GM19395 (cell line): ENCODE results near the gene MRTFB.
"Not testable (repeated sequence)": the region's sequence is repeated elsewhere in the genome, so short reads cannot be mapped to it uniquely, and the experiment has no call there.

Source experiments
- ATAC-seq: cut with Tn5 transposase; IDR thresholded peaks from one replicate; pipeline ENCODE4 v1.9.1; 2021; ENCODE audit warnings: mild to moderate bottlenecking, moderate library complexity; ENCODE audit not compliant: unreplicated experiment

Gene MRTFB

DNA sequence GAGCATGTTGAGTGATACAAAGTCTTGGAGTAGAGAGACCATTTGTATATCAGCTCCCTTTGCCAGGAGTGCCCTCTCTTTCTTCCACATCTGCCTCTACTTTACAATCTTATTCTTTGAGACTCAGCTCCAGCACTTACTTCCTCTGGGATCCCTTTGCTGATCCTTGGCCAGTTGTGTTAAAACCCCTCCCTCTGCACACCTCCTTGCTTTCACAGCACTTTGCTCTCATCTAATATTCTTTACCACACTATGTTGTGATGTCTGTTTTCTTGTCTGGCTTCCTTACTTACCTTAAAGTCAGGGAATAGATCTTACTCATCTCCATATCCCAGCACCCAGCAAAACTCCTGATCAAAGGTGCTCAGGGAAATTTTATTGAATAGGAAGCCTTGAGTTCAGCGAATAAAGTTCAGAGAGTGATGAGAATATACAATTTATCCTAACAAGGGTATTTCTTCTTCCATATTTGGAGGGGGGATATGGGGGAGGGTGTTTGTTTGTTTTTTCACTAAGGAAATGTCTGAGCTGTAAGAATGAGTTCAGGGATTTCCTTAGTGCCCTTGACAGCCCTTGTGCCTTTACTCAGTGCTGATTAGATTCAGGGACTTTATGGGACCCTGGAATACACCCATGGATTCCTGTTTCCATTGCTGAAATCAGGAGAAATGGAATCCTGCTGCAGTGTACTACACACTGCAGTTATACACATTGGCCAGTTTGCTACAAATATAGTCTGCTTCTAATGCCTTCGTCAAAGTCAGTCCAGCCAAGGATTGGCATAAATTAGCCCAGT is 32.0 kb downstream of the MRTFB start:
- ATAC-seq, result no peak

DNA sequence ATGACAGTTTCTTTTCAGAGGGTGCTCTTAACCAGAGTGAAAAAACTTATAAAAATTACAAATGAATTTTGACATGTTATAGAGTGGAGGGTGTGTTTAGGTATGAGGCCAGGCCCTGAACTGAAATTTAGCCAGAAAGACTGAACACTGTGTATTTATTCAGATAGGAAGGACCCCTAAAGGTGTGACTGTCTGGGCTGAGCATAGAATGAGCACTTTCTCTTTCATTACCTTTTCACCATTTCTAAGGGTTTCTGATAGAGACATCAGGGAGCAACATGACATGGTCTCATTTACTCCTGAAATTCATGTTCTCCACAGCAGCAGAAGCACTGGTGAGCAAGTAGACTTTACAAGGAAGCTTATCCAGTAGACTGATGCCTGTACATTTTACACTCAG is 32.9 kb downstream of the MRTFB start:
- ATAC-seq, result no peak

DNA sequence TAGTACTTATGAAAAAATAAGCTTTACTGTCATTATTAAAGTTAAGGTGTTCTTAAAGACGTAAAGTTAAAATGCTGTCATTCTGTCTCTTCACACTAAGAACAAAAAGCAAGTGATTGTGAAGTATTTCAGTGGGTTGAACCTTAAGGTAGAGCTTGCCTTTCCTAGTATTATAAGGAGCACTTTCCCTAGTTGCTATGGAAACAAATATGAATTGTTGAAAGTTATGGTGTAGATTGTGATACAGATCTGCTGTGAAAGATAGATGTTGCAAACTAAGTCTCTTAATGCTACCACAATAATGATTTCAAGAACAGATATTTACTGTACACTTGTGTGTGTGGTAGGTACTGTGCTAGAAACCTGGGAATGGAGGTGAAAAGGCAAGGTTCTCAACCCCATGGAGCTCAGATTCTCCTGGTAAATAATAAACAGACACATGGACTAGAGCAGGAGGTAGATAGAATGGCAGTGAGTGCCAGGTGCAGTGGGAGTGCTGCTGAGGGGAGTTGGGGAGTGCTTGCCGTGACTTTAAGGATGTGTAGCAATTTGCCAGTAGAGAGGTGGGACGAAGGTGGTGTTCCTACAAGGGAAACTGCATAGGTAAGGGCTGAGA is 34.7 kb downstream of the MRTFB start:
- ATAC-seq, result no peak

DNA sequence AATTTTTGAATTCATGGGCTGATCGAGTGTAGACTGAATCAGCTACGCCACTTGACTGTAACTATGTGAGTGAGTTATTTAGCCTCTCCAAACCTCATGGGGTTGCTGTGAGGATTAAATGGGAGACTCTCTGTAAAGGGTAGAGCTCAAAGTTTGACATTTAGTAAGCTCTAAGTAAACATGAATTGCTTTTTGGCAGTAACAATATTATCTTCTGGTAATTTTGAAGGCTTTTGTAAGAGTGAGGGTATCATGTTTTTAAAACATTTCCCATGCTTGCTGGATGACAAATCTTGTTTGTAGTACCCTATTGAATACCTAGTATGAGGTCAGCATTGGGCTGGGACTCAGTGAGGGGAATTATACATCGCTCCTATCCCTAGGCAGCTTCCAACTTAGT is 35.3 kb downstream of the MRTFB start:
- ATAC-seq, result no peak

DNA sequence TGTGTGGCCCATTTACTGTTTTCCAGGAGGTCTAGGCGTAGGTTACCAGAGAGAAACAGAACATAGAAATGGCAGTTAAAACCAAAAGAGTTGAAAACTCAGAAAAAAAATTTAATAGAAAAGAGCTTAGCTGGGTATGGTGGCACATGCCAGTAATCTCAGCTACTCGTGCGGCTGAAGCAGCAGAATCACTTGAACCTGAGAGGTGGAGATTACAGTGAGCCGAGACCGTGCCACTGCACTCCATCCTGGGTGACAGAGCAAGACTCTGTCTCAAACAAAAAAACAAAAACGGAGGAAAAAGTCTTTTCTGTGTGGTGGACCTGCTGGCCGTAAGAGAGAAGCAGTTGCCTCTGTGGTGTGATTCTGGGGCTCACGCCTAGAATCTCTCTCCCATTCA is 35.8 kb downstream of the MRTFB start:
- ATAC-seq, result no peak

DNA sequence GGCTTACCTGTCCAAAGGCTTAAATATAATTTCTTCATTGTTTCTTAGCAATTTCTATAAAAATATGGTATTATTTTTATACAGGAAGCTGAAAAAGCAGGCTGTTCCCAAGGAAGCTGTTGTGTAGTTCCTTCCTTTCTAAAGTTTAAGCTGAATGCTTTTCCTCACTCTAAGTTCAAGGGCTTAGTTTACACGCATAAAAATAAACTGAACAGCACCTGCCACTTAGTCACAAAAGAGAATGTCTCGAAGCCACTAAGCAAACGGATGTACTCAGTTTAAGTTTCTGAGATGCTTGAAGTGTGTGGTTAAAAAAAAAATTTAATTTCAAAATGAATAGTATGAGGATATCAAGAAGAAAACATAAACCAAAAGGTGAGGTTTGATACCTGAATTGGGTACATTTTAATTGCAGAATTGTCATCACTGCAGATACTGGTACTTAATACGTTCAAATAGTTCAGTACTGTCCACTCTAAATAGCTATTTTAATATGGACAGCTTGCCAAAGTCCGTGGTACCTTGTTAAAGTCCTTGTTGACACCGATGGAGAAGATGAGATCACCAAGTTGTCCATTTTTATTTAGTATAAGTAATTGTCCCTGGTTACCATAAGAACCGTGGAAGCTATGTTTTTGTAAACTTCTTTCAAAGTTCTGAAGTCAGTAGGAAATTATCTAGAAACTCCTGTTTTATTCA is 38.1 kb downstream of the MRTFB start:
- ATAC-seq, result no peak

DNA sequence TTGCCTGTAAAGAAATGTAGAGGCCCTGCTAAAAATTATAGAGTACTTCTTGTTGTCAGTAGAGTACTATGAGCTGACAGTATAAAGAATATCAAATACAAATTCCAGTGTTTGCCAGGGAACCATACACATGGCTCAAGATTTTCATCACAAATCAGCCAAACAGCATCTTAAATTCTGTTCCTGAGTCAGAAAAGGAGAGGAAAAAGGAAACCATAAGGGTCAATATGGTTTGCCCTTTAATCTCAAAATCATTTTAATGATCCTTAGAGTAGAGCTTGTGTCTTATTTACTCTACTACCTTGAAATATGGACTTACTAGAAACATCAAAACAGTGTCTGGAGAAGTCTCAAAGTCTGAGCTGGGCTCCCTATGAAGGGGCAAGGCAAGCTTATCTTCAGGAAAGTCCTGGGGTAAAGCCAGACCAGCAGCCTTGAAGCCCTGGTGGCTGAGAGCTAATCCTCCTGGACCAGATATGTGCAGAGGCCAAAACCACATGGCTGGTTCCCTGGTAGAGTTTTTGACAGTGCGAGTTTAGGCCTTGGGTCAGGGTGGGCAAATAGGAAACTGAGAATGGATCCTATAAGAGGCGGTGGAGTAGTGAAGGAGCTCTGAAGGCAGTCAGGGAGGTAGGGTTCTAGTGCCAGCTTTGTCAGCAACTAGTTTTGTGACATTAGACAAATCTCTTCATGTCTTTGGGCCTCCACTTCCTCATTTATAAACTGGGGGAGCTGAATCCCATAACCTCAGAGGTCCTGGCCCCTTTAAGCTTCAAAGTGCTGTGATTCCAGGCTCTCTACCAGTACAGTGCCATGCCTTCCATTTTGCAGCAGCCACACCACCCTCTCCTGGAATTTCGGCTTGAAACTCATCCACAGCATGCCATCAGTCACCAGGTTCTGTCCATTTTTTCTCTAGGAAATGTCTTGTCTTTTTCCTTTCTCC is 38.9 kb downstream of the MRTFB start:
- ATAC-seq, result no peak

DNA sequence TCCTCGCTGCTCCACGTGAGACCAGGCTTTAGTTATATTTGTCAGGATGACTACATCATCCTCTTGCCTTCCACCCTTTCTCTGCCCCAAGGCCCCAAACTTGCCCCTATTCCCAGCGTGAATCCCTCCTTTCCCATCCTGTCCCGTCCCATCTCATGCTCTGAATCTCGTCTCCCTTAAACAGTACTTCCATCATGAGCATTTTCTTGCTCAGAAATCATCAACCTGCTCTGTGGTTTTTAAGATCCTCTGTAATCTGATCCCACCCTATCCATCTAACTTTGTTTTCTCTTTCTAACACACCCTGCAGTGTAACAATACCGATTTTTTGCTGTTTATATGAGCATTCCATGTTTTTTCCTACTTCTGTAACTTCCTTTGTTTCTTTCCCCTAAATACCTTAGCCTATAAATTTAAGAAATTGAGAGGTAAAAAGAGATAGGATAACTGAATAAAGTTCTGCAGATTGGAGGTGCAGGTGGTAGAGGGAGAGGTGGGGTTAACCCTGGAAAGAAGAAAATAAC is 39.7 kb downstream of the MRTFB start:
- no peak for ATAC-seq

DNA sequence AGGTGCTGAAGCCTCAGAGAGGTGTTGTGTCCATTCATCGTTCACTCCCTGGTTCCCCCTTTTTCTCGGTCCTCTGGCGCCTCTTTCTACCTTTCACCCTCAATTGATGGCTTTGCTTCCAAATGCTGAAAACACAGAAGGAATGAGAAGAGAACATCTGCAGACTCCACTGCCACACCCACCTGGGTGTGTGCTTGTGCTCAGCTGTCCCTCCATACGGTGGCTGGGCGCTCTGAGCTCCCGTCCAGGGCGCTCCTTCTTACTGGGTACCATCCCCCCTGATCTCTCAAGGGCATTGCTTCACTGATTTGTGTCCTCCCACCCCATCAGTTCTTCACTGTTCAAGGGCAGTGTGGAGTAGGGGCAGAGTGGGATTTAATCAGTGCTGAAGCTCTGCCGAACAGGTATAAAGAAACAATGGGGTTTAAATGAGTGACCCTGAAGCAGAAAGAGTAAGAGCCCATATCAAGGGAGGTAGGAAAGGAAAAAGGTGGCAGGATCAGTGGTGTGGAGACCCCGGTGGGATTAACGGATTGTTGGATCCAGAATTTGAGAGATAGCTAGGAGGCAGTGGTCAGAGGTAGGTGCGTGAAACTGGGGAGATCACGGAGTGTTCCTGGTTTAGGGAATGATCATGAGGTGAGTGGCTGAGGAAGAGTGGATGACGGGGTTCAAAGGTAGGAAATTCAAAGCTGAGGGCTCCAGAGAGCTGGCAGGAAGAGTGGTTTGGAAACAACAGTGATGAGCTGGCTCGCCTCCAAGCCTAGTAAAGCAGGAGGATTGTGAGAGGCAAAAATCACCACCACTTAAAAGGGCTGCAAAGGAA is 40.8 kb downstream of the MRTFB start:
- ATAC-seq, result no peak

DNA sequence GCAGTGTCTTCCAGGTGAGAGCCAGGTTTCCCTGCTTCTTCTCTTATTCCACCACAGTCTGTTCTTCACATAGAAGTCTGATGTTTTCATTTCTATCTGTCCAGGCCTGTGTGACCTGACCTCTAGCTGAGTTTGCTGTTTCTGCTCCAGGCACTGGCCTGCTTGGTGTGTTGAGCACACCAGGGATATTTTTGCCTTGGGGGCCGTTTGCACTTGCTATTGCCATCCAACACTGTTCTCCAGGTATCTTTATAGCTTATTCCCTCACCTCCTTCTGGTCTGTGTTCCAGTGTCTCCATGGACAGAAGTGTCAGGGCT is 41.4 kb downstream of the MRTFB start:
- ATAC-seq, result no peak

DNA sequence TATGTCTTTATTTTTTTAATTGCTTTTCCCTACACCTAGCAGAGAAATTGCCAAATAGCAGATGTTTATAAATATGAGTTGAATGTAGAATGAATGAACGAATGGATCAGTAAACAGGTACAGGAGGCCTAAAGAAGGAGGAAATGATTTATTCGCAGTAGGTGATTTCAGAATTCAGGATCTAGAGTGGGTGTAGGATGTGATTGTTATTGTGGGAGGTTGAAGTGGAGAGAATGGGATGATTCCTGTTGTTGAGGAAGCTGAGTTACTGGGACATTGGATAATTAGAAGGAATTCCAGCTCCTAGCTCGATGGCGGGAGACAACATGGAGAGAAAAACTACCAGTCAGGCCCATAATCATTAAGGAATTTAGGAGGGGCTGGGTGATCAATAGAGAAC is 42.2 kb downstream of the MRTFB start:
- ATAC-seq, result no peak

DNA sequence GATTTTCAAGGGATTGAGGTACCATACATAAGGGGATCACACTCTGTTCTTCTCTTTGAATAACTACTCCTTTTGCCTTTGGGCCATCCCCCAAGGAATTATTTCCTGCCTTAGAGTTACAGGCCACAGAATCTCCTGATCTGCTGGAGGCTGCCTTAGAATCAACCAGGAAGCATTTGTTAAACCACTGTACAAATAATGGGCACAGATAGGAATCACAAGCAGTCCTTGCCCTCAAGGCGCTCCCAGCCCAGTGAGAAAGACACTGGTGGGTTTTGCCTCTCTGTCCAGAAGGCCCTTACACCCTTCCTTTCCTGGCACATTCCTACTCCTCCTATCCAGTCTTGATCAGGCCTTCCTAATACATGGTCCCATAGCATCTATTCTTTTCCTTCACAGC is 45.9 kb downstream of the MRTFB start:
- ATAC-seq, result no peak

DNA sequence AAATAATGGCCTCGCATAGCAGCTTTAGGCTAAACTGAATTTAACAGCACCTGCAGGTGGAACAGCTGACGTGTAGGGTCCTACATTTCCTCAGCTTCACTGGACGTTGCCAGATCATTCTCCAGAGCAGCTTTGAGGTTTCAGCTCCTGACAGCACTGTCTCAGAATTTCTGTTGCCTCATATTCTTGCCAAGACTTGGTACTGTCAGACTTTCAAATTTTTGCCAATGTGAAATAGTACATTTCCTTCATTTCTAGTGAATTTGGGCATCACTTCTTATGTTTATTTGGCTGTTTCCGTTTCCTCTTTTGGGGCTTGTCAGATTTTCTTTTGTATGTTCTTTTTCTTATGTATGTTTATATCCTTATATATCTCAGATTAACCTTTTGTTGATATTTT is 48.7 kb downstream of the MRTFB start:
- no peak for ATAC-seq

DNA sequence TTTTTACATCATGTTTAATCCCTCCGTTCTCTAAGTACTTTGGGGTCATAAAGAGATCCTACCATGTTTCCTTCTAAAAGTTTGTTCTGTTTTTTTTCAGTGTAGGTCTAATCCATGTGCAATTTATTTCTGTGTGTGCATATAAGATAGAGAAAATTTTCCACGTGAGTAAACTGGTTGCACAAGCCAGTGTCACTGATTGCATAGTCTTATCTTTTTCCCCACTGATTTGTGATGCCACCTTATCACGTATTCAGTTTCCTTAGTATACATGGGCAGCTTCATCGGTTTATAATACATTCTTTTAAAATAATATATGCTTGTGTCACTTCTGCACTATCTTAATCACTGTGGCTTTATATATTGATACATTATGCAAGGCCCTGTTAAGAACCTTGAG is 49.2 kb downstream of the MRTFB start:
- no peak for ATAC-seq

DNA sequence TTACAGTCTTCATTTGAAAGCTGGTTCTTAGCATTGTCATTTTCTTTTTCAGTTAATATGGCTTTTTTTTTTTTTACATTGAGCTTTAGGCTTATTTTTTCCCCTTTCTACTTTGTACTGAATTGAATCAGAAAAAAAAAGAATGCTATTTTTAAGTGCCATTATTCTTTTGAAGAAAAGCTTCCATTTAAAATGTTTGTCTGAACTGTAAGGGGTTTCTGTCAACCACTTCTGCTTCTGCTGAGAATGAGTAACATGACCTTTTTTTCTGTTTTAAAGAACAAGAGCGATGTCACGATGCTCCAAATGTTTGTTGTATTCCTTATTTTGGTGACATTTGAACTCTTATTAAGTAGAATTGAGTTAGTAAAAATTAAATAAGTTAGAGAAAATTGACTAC is 50.0 kb downstream of the MRTFB start:
- ATAC-seq, result no peak

DNA sequence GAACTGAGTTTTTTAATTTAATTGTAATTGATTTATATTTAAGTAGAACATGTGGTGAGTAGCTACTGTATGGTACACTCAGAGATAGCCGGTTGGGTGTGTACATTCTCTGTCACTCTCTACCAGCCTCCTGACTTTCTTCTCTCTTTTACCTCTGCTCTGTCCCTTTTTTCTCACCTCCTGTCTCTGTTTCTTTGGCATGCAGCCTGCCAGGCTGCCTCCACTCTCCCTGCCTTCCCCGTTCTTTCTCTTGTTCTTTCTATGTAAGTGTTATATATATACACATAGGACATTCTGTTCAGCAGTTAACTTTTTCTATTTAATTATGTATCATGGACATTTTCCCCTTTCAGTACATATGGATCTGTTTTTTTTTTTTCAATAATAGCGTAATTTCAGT is 50.8 kb downstream of the MRTFB start:
- no peak for ATAC-seq

DNA sequence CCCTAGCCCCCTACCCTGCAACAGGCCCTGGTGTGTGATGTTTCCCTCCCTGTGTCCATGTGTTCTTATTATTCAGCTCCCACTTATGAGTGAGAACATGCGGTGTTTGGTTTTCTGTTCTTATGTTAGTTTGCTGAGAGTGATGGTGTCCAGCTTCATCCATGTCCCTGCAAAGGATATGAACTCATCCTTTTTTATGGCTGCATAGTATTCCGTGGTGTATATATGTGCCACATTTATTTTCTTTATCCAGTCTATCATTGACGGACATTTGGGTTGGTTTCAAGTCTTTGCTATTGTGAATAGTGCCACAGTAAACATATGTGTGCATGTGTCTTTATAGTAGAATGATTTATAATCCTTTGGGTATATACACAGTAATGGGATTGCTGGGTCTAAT is 51.3 kb downstream of the MRTFB start:
- ATAC-seq, result not testable (repeated sequence)

DNA sequence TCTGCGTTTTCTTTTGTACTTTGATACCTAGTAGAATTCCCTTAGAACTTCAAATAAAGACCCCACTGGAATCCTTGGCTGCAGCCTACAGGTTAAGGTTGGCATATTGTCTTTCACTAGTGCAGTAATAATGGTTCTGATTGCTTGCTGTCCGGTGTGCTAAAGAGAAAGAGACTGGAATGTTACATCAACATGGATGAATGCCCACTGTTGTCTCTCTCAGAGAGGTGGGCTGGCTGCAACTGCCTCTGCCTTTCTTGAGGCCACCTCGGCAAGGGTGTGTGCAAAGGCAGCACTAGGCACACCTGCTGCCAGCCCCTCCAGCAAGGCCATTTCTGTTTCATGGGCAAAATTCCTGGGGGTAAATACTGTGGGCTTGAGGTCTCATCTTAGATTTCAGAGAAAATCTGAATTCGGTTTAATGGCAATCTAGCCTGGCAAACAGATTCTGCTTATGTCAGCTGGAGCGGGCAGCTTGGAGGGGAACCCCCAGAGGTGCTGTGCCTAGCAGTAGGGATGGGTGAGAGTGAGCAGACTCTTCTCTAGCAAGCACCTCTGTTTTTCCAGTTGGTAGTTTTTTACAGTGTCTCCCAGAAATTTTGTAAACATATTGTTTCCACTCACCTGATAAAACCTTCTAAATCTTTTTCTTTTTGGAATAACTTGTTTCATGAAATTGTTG is 54.0 kb downstream of the MRTFB start:
- ATAC-seq, result no peak

DNA sequence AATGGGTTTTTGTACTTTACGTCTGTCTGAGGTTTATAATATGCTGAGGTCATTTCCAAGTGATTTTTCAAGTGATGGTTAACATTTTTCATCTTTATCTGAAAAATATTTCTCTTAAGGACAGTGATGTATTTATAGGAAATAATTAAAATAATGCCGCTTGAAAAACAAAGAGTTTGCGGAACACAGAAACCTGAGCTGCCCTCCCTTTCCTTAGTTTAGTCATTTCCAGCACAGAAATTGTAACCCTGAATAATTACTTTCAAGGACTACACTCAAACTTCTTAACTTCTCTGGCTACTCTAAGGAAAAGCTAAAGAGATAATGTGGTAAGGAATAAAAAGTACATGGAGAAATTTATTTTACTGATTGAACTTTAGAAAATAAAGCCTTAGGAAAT is 54.6 kb downstream of the MRTFB start:
- ATAC-seq, result no peak

DNA sequence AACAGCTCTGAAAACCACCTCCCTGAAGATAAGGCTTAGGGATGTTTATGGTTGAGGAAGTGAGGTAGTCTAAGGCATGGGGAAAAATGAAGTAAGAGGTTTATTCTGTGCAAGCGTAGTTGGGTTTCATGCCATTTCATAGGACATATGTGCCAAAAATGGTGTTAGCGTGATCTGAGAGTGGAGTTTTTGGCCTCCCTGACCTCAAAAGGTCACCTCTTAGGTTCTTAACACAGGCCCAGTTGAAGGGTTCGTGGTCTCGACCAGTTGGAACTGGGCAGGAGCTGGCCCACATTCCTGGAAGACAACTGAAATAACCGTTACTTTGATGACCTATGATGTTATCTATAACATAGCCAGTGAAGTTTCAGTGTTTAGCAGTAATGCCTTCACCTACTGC is 57.0 kb downstream of the MRTFB start:
- ATAC-seq, result no peak
